Breast epithelium (tissue), 3 donors: Measurements from ENCODE around the gene NDUFS8.

ENCODE experiments used
- CTCF ChIP-seq, 3 donors: fragments of 450-650 bp; IDR thresholded peaks; one replicate each; pipeline ENCODE4 v1.5.1; 2016 to 2017; ENCODE audit warnings: antibody characterized with exemption in 3 of 3, mild to moderate bottlenecking in 3 of 3, moderate library complexity in 3 of 3
- POLR2AphosphoS5 ChIP-seq, 3 donors: sonication (generic); formaldehyde crosslinking; IDR thresholded peaks; one replicate each; pipeline ENCODE4 v1.6.1; 2017; ENCODE audit warnings: antibody characterized with exemption in 3 of 3

GRCh38 chr11:68026391-68027105, 3.9 kb upstream of the NDUFS8 start:
- TF ChIP-seq CTCF (IDR thresholded peaks at IDR 0.05) (no peak), POLR2AphosphoS5 (IDR thresholded peaks at IDR 0.05) (no peak)
